ENCODE measurements around the gene FRAT2. TPM values are rescaled to one million over a fixed set of nuclear protein-coding genes. Genes with fewer than 3 reads are reported as not detected.

FRAT2 gene
- total RNA-seq, 6 donors from 2014 or later = 19.0 to 33.3 (median 29.5) TPM

GRCh38 chr10:97360705-97361536 lies 26.4 kb upstream of the FRAT2 start:
- H3K27me3 ChIP-seq = no peaks in the 10 kb centered on the region
- no peak overlapping the region for H3K4me3 ChIP-seq
- no peaks in the 10 kb centered on the region for H3K9me3 ChIP-seq
- peaks cover 0 to 39% (median 21%) of the 10 kb centered on the region in 4 donors for H3K36me3 ChIP-seq
- ATAC-seq (ENCODE audit: low FRiP score in 2 of 2) (no peak), DNase-seq (no peak)
- peak overlapping the region in 1 of 4 donors; percentile 90 for H3K27ac ChIP-seq
- peaks cover 6 to 36% (median 27%) of the 10 kb centered on the region in 4 donors for H3K4me1 ChIP-seq
- TF ChIP-seq EP300 (IDR thresholded peaks at IDR 0.05) = no peak
- no peak for TF ChIP-seq CTCF (IDR thresholded peaks at IDR 0.05)
- no peak for TF ChIP-seq POLR2A (IDR thresholded peaks at IDR 0.05)
- no peak for TF ChIP-seq POLR2AphosphoS5 (IDR thresholded peaks at IDR 0.05)
- 95 to 98% methylated on average over 8 to 11 of the region's 11 CpGs for WGBS, 2 donors

- no peaks in the 10 kb centered on the region for H3K27me3 ChIP-seq
- ATAC-seq (ENCODE audit: low FRiP score in 2 of 2) (no peak), DNase-seq (no peak)
- H3K27ac ChIP-seq = no peak overlapping the region
- peaks cover 15 to 42% (median 30%) of the 10 kb centered on the region in 4 donors for H3K4me1 ChIP-seq
- no peak overlapping the region for H3K4me3 ChIP-seq
- no peaks in the 10 kb centered on the region for H3K9me3 ChIP-seq
- TF ChIP-seq EP300 (IDR thresholded peaks at IDR 0.05) = no peak
- TF ChIP-seq POLR2AphosphoS5 (IDR thresholded peaks at IDR 0.05) = no peak
- no peak for TF ChIP-seq POLR2A (IDR thresholded peaks at IDR 0.05)
- TF ChIP-seq CTCF (IDR thresholded peaks at IDR 0.05) = no peak
- WGBS, 2 donors = 71 to 94% methylated on average over 1 to 3 of the region's 3 CpGs
- H3K36me3 ChIP-seq = peaks cover 0 to 31% (median 15%) of the 10 kb centered on the region in 4 donors
Observed at GRCh38 chr10:97358781-97359180, 24.3 kb upstream of the FRAT2 start.

- no peak overlapping the region for H3K27ac ChIP-seq
- no peak overlapping the region for H3K4me3 ChIP-seq
- H3K36me3 ChIP-seq = peaks cover 0 to 27% (median 15%) of the 10 kb centered on the region in 4 donors
- TF ChIP-seq CTCF (IDR thresholded peaks at IDR 0.05) (no peak), POLR2AphosphoS5 (IDR thresholded peaks at IDR 0.05) (no peak), EP300 (IDR thresholded peaks at IDR 0.05) (no peak), POLR2A (IDR thresholded peaks at IDR 0.05) (no peak)
- DNase-seq = no peak
- peaks cover 15 to 38% (median 28%) of the 10 kb centered on the region in 4 donors for H3K4me1 ChIP-seq
- H3K9me3 ChIP-seq = no peaks in the 10 kb centered on the region
- H3K27me3 ChIP-seq = no peaks in the 10 kb centered on the region
- WGBS, 2 donors = 96 to 98% methylated on average over 4 of the region's 4 CpGs
- ATAC-seq (ENCODE audit: low FRiP score in 2 of 2) = no peak
Observed at GRCh38 chr10:97358349-97358748, 23.8 kb upstream of the FRAT2 start.

GRCh38 chr10:97356918-97357317 lies 22.4 kb upstream of the FRAT2 start:
- Histone ChIP-seq H3K27me3 (no peaks in the 10 kb centered on the region), H3K4me3 (no peak overlapping the region), H3K9me3 (no peaks in the 10 kb centered on the region), H3K27ac (peak overlapping the region in 2 of 4 donors; percentile 49 to 59), H3K4me1 (peaks cover 14 to 23% (median 16%) of the 10 kb centered on the region in 4 donors), H3K36me3 (peaks cover 0 to 22% (median 13%) of the 10 kb centered on the region in 4 donors)
- ATAC-seq (ENCODE audit: low FRiP score in 2 of 2) (no peak), DNase-seq (no peak)
- TF ChIP-seq CTCF (IDR thresholded peaks at IDR 0.05) = no peak
- no peak for TF ChIP-seq POLR2AphosphoS5 (IDR thresholded peaks at IDR 0.05)
- no peak for TF ChIP-seq EP300 (IDR thresholded peaks at IDR 0.05)
- TF ChIP-seq POLR2A (IDR thresholded peaks at IDR 0.05) = no peak
- WGBS, 2 donors = 80 to 90% methylated on average over 1 to 7 of the region's 7 CpGs
